B cell (primary cell): ENCODE measurements around the gene PRR9. TPM values are rescaled to one million over a fixed set of nuclear protein-coding genes. Genes with fewer than 3 reads are reported as not detected.

Experiments used
- ATAC-seq: fragments of 200-7000 bp; cut with Tn5 transposase; one replicate; pipeline ENCODE4 v1.10.0; 2021; ENCODE audit warnings: low read depth, mild to moderate bottlenecking, moderate number of reproducible peaks, moderate library complexity
- CTCF ChIA-PET: fragments of 350-600 bp; sonication (Branson Sonifier 250); formaldehyde crosslinking; loops from one replicate; lab custom pipeline; 2021; ENCODE audit warnings: antibody characterized with exemption, inconsistent platforms; lab: Charles Lee
- POLR2A ChIA-PET: fragments of 350-600 bp; sonication (Branson Sonifier 250); formaldehyde crosslinking; loops from one replicate; lab custom pipeline; 2021; ENCODE audit warnings: antibody characterized with exemption; lab: Charles Lee
- DNase-seq: peaks from one replicate; pipeline ENCODE4 v3.0.0; 2013
- H2AFZ ChIP-seq: 2 replicates; pipeline ENCODE4 v1.6.1; 2012; ENCODE audit warnings: mild to moderate bottlenecking, low read depth, low read length; ENCODE audit not compliant: insufficient read depth, poor library complexity, severe bottlenecking
- H3K27ac ChIP-seq, 2 donors: 1 replicate in 1 of 2; 2 replicates in 1 of 2; pipeline ENCODE4 v1.5.1; 2012 to 2013; ENCODE audit warnings: low read length in 2 of 2, mild to moderate bottlenecking in 2 of 2, moderate library complexity in 1 of 2
- H3K27me3 ChIP-seq, 4 experiments: fragments of 200-600 bp in 1 of 4; sonication (generic) in 1 of 4; replicated peaks in 1 of 4; 1 replicate in 2 of 4; 2 replicates in 2 of 4; pipeline versions ENCODE4 v1.6.1 to v1.7.0; 2013 to 2016; ENCODE audit warnings: low read length in 3 of 4, mild to moderate bottlenecking in 2 of 4, mixed read lengths in 1 of 4, moderate library complexity in 1 of 4; ENCODE audit not compliant: insufficient read depth in 4 of 4, control insufficient read depth in 3 of 4; ENCODE audit errors: control extremely low read depth in 1 of 4
- H3K36me3 ChIP-seq, 2 experiments: replicated peaks in 1 of 2; 1 replicate in 1 of 2; 2 replicates in 1 of 2; pipeline versions ENCODE4 v1.6.1 to v1.7.1; 2013; ENCODE audit warnings: low read length in 1 of 2; ENCODE audit not compliant: insufficient read depth in 2 of 2, control insufficient read depth in 1 of 2; ENCODE audit errors: control extremely low read depth in 1 of 2, extremely low read depth in 1 of 2
- H3K4me1 ChIP-seq, 2 donors: fragments of 200-600 bp in 1 of 2; sonication (generic) in 1 of 2; 1 replicate in 1 of 2; 2 replicates in 1 of 2; pipeline versions ENCODE4 v1.5.1 to v1.6.1; 2013 to 2017; ENCODE audit warnings: low read length in 2 of 2; ENCODE audit not compliant: control insufficient read depth in 2 of 2, insufficient read depth in 2 of 2
- H3K4me2 ChIP-seq: replicated peaks from 2 replicates; pipeline ENCODE3; 2012; ENCODE audit warnings: mild to moderate bottlenecking, low read depth, low read length; ENCODE audit not compliant: poor library complexity, severe bottlenecking
- H3K4me3 ChIP-seq, 5 experiments: fragments of 200-600 bp in 1 of 5; sonication (generic) in 1 of 5; 1 replicate in 3 of 5; 2 replicates in 2 of 5; pipeline versions ENCODE4 v1.5.1 to v1.7.0; 2011 to 2016; ENCODE audit warnings: low read length in 4 of 5, mild to moderate bottlenecking in 4 of 5, low read depth in 2 of 5, control low read depth in 1 of 5, moderate library complexity in 1 of 5; ENCODE audit not compliant: insufficient read depth in 1 of 5; ENCODE audit errors: control extremely low read depth in 1 of 5, extremely low read depth in 1 of 5
- H3K79me2 ChIP-seq: fragments of 200-600 bp; sonication (generic); one replicate; pipeline ENCODE4 v1.6.0; 2016; ENCODE audit warnings: low read length; ENCODE audit not compliant: control insufficient read depth, insufficient read depth
- H3K9ac ChIP-seq: fragments of 200-600 bp; sonication (generic); 2 replicates; pipeline ENCODE4 v1.6.1; 2017; ENCODE audit warnings: mild to moderate bottlenecking, low read length, moderate library complexity
- H3K9me3 ChIP-seq, 3 donors: one replicate each; pipeline versions ENCODE4 v1.6.1 to v1.7.1; 2013; ENCODE audit warnings: low read length in 2 of 3; ENCODE audit not compliant: control insufficient read depth in 2 of 3, insufficient read depth in 1 of 3; ENCODE audit errors: control extremely low read depth in 1 of 3
- H4K20me1 ChIP-seq: 2 replicates; pipeline ENCODE4 v1.6.0; 2012; ENCODE audit warnings: mild to moderate bottlenecking, low read length; ENCODE audit not compliant: insufficient read depth, control insufficient read depth, poor library complexity, severe bottlenecking
- H3K27ac Mint-ChIP-seq: one replicate; pipeline ENCODE4 v1.8.0; 2021; ENCODE audit warnings: mixed read lengths
- H3K27me3 Mint-ChIP-seq: one replicate; pipeline ENCODE4 v1.8.0; 2021; ENCODE audit warnings: mixed read lengths
- H3K4me1 Mint-ChIP-seq: one replicate; pipeline ENCODE4 v1.8.0; 2021; ENCODE audit warnings: mixed read lengths
- H3K4me3 Mint-ChIP-seq: one replicate; pipeline ENCODE4 v1.8.0; 2021; ENCODE audit warnings: mixed read lengths
- H3K9me3 Mint-ChIP-seq: one replicate; pipeline ENCODE4 v1.8.0; 2022; ENCODE audit warnings: mixed read lengths; ENCODE audit not compliant: insufficient read depth
- EZH2 ChIP-seq: IDR thresholded peaks from 2 replicates; pipeline ENCODE4 v1.6.1; 2012; ENCODE audit warnings: borderline replicate concordance, low read depth, mild to moderate bottlenecking, moderate library complexity, low read length; ENCODE audit not compliant: insufficient read depth, poor library complexity, severe bottlenecking
- WGBS: methylation state at CpG from one replicate; pipeline ENCODE4 v1.1.5; 2013; ENCODE audit warnings: missing lambda C conversion rate; ENCODE audit not compliant: insufficient coverage; 5-methylcytosine and 5-hydroxymethylcytosine counted together
- intact Hi-C: fragments of 100-400 bp; cut with micrococcal nuclease; formaldehyde crosslinking; loops from one replicate; pipeline ENCODE4 v1.10.0; 2022
- polyA plus RNA-seq: library from polyadenylated mRNA; depleted of rRNA; stranded (reverse); fragments of >200 nt; gene quantifications from 2 replicates; pipeline ENCODE4 v1.2.3, GENCODE V29; 2012
- total RNA-seq, 2 donors: library from RNA; stranded (reverse); fragments of 120-200 nt in 1 of 2; gene quantifications; 1 replicate in 1 of 2; 2 replicates in 1 of 2; pipeline versions ENCODE4 v1.2.3 to v1.2.4, GENCODE V29; 2013 to 2022
- TF ChIP-seq, protein P1 (sequence below): fragments of 200-600 bp; IDR thresholded peaks from one replicate; pipeline ENCODE4 v1.8.0; 2022; ENCODE audit warnings: antibody characterized with exemption, mild to moderate bottlenecking

PRR9 gene
- total and polyA plus RNA-seq, 2 donors (not counting 1 experiment from before 2014, with no cell fraction given), result not detected

DNA sequence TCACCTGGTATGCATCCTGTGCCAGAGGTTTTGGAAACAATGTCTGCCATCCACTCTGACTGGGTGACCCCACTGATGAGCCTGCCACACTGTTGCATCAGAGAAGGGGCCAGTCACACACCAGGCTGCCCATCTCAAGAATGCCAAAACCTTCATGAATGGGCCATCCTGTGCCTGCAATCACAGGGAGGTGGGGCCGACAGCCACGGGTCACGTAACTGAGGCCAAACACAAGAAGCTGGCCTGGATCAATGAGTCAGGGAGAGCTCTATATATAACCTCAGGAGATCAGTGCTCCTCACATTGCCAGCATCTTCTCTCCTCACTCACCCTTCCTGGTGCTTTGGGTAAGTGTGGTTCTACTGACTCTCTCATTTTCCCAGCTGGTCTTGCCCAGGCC lies 42.0 kb downstream of the PRR9 start, which contains the start of gene LORICRIN:
LORICRIN (plus strand) TSS at position 301 of the 400 bp plus-strand sequence. CDS start 1,263 bp downstream, outside the sequence.
- H3K9me3 ChIP-seq, result no peaks in the 10 kb centered on the region
- TF ChIP-seq, protein P1, sequence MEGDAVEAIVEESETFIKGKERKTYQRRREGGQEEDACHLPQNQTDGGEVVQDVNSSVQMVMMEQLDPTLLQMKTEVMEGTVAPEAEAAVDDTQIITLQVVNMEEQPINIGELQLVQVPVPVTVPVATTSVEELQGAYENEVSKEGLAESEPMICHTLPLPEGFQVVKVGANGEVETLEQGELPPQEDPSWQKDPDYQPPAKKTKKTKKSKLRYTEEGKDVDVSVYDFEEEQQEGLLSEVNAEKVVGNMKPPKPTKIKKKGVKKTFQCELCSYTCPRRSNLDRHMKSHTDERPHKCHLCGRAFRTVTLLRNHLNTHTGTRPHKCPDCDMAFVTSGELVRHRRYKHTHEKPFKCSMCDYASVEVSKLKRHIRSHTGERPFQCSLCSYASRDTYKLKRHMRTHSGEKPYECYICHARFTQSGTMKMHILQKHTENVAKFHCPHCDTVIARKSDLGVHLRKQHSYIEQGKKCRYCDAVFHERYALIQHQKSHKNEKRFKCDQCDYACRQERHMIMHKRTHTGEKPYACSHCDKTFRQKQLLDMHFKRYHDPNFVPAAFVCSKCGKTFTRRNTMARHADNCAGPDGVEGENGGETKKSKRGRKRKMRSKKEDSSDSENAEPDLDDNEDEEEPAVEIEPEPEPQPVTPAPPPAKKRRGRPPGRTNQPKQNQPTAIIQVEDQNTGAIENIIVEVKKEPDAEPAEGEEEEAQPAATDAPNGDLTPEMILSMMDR, result no peak
- TF ChIP-seq EZH2, result no peak
- DNase-seq (no peak), ATAC-seq (no peak)
- H3K27me3 Mint-ChIP-seq, result peaks cover 27% of the 10 kb centered on the region
- H3K4me3 Mint-ChIP-seq, result peak within 1 kb of the TSS; percentile 90
- H3K4me3 ChIP-seq, result peak within 1 kb of the TSS in 3 of 5 experiments; percentile 48 to 72 (median 56)
- peak within 1 kb of the TSS; percentile 64 for H3K27ac Mint-ChIP-seq
- WGBS, result 100% methylated on average over 3 of the region's 3 CpGs
- peaks cover 30% of the 10 kb centered on the region for H3K4me1 Mint-ChIP-seq
- CTCF ChIA-PET, result no interaction called here
- H3K9me3 Mint-ChIP-seq, result no peaks in the 10 kb centered on the region
- POLR2A ChIA-PET, result no interaction called here
- peak within 1 kb of the TSS; percentile 74 for H3K9ac ChIP-seq
- peak within 1 kb of the TSS; percentile 72 for H2AFZ ChIP-seq
- peaks cover 0 to 27% (median 9%) of the 10 kb centered on the region in 4 experiments for H3K27me3 ChIP-seq
- H3K36me3 ChIP-seq, result no peaks in the 10 kb centered on the region
- peaks cover 26% of the 10 kb centered on the region in 2 donors for H3K4me1 ChIP-seq
- H3K79me2 ChIP-seq, result no peaks in the 10 kb centered on the region
- intact Hi-C loops, result no loop called here
- no peaks in the 10 kb centered on the region for H4K20me1 ChIP-seq
- H3K27ac ChIP-seq, result no peak within 1 kb of the TSS
- peak within 1 kb of the TSS; percentile 92 for H3K4me2 ChIP-seq

GRCh38 chr1:153260585-153261280 lies 43.3 kb downstream of the PRR9 start:
- no peaks in the 10 kb centered on the region for H3K36me3 ChIP-seq
- ATAC-seq (peak; percentile 11), DNase-seq (peak; percentile 40)
- Mint-ChIP-seq H3K4me1 (peaks cover 30% of the 10 kb centered on the region), H3K27me3 (peaks cover 31% of the 10 kb centered on the region), H3K27ac (peak overlapping the region; percentile 64), H3K9me3 (no peaks in the 10 kb centered on the region), H3K4me3 (peak overlapping the region; percentile 90)
- intact Hi-C loops, result no loop called here
- peak overlapping the region; percentile 92 for H3K4me2 ChIP-seq
- peaks cover 0 to 27% (median 12%) of the 10 kb centered on the region in 4 experiments for H3K27me3 ChIP-seq
- ChIA-PET POLR2A (no interaction called here), CTCF (no interaction called here)
- peak overlapping the region in 3 of 5 experiments; percentile 48 to 72 (median 56) for H3K4me3 ChIP-seq
- H3K9me3 ChIP-seq, result no peaks in the 10 kb centered on the region
- TF ChIP-seq, protein P1, result no peak
- TF ChIP-seq EZH2, result no peak
- peak overlapping the region; percentile 72 for H2AFZ ChIP-seq
- peaks cover 26% of the 10 kb centered on the region in 2 donors for H3K4me1 ChIP-seq
- WGBS, result 1% methylated on average over 42 of the region's 45 CpGs
- peak overlapping the region; percentile 74 for H3K9ac ChIP-seq
- H3K79me2 ChIP-seq, result no peaks in the 10 kb centered on the region
- H3K27ac ChIP-seq, result no peak overlapping the region
- no peaks in the 10 kb centered on the region for H4K20me1 ChIP-seq
